Activated naive CD8-positive, alpha-beta T cell treated with anti-CD3 and anti-CD28 coated beads for 36 hours (primary cell): ENCODE measurements around the gene ADAM33. TPM values are rescaled to one million over a fixed set of nuclear protein-coding genes. Genes with fewer than 3 reads are reported as not detected.

ENCODE experiments used
- DNase-seq: peaks from one replicate; pipeline ENCODE4 v3.0.0; 2021
- H3K27ac Mint-ChIP-seq: one replicate; pipeline ENCODE4 v1.8.0; 2022; ENCODE audit warnings: mild to moderate bottlenecking, moderate library complexity, mixed read lengths
- H3K27me3 Mint-ChIP-seq: one replicate; pipeline ENCODE4 v1.8.0; 2022; ENCODE audit warnings: mild to moderate bottlenecking, mixed read lengths
- H3K36me3 Mint-ChIP-seq: one replicate; pipeline ENCODE4 v1.8.0; 2021; ENCODE audit warnings: mild to moderate bottlenecking, mixed read lengths
- H3K4me1 Mint-ChIP-seq: one replicate; pipeline ENCODE4 v1.8.0; 2021; ENCODE audit warnings: mixed read lengths
- H3K4me3 Mint-ChIP-seq: one replicate; pipeline ENCODE4 v1.8.0; 2022; ENCODE audit warnings: mild to moderate bottlenecking, moderate library complexity, mixed read lengths
- H3K9me3 Mint-ChIP-seq: one replicate; pipeline ENCODE4 v1.8.0; 2022; ENCODE audit warnings: mixed read lengths
- total RNA-seq, 2 experiments: library from RNA; stranded (reverse); gene quantifications; one replicate each; pipeline ENCODE4 v1.2.3, GENCODE V29; 2021

ADAM33 gene
- total RNA-seq, 2 experiments from 2014 or later, result not detected

- Mint-ChIP-seq H3K4me1 (peaks cover 14% of the 10 kb centered on the region), H3K4me3 (no peak overlapping the region), H3K9me3 (no peaks in the 10 kb centered on the region), H3K27me3 (peaks cover 46% of the 10 kb centered on the region), H3K36me3 (no peaks in the 10 kb centered on the region), H3K27ac (no peak overlapping the region)
- no peak for DNase-seq
These were observed 10.9 kb downstream of the ADAM33 start for GRCh38 chr20:3670945-3671344.

GRCh38 chr20:3670511-3670910 lies 11.3 kb downstream of the ADAM33 start:
- no peak for DNase-seq
- Mint-ChIP-seq H3K9me3 (no peaks in the 10 kb centered on the region), H3K4me3 (no peak overlapping the region), H3K27me3 (peaks cover 43% of the 10 kb centered on the region), H3K27ac (no peak overlapping the region), H3K36me3 (no peaks in the 10 kb centered on the region), H3K4me1 (peaks cover 17% of the 10 kb centered on the region)

- H3K27me3 Mint-ChIP-seq, result peaks cover 41% of the 10 kb centered on the region
- no peak overlapping the region for H3K27ac Mint-ChIP-seq
- no peaks in the 10 kb centered on the region for H3K9me3 Mint-ChIP-seq
- no peaks in the 10 kb centered on the region for H3K36me3 Mint-ChIP-seq
- H3K4me1 Mint-ChIP-seq, result peaks cover 21% of the 10 kb centered on the region
- H3K4me3 Mint-ChIP-seq, result no peak overlapping the region
- no peak for DNase-seq
These were observed 12.0 kb downstream of the ADAM33 start for GRCh38 chr20:3669710-3670367.

GRCh38 chr20:3667434-3668037 lies 14.3 kb downstream of the ADAM33 start:
- H3K27ac Mint-ChIP-seq, result no peak overlapping the region
- no peaks in the 10 kb centered on the region for H3K9me3 Mint-ChIP-seq
- DNase-seq, result no peak
- H3K4me1 Mint-ChIP-seq, result peaks cover 19% of the 10 kb centered on the region
- H3K36me3 Mint-ChIP-seq, result no peaks in the 10 kb centered on the region
- no peak overlapping the region for H3K4me3 Mint-ChIP-seq
- peaks cover 35% of the 10 kb centered on the region for H3K27me3 Mint-ChIP-seq

GRCh38 chr20:3663858-3664257 lies 18.0 kb downstream of the ADAM33 start:
- Mint-ChIP-seq H3K4me3 (no peak overlapping the region), H3K27me3 (peaks cover 44% of the 10 kb centered on the region), H3K36me3 (no peaks in the 10 kb centered on the region), H3K9me3 (no peaks in the 10 kb centered on the region), H3K27ac (no peak overlapping the region), H3K4me1 (peaks cover 24% of the 10 kb centered on the region)
- no peak for DNase-seq

GRCh38 chr20:3663031-3663701 lies 18.6 kb downstream of the ADAM33 start, which contains the start of gene GFRA4:
TSS of gene GFRA4 (minus strand) at chr20:3663399. CDS start at chr20:3663399, 0 bp downstream.
- Mint-ChIP-seq H3K9me3 (no peaks in the 10 kb centered on the region), H3K36me3 (no peaks in the 10 kb centered on the region), H3K27ac (no peak within 1 kb of the TSS), H3K4me1 (peaks cover 24% of the 10 kb centered on the region), H3K4me3 (no peak within 1 kb of the TSS), H3K27me3 (peaks cover 48% of the 10 kb centered on the region)
- no peak for DNase-seq

GRCh38 chr20:3661814-3662665 lies 19.8 kb downstream of the ADAM33 start:
- no peak overlapping the region for H3K4me3 Mint-ChIP-seq
- H3K4me1 Mint-ChIP-seq, result peaks cover 20% of the 10 kb centered on the region
- H3K9me3 Mint-ChIP-seq, result no peaks in the 10 kb centered on the region
- no peak overlapping the region for H3K27ac Mint-ChIP-seq
- no peak for DNase-seq
- H3K36me3 Mint-ChIP-seq, result no peaks in the 10 kb centered on the region
- peaks cover 57% of the 10 kb centered on the region for H3K27me3 Mint-ChIP-seq

- Mint-ChIP-seq H3K4me1 (peaks cover 16% of the 10 kb centered on the region), H3K27ac (no peak overlapping the region), H3K27me3 (peaks cover 57% of the 10 kb centered on the region), H3K4me3 (no peak overlapping the region), H3K9me3 (no peaks in the 10 kb centered on the region), H3K36me3 (no peaks in the 10 kb centered on the region)
- DNase-seq, result no peak
These were observed 20.6 kb downstream of the ADAM33 start for GRCh38 chr20:3661060-3661813.

- no peak overlapping the region for H3K27ac Mint-ChIP-seq
- H3K4me3 Mint-ChIP-seq, result no peak overlapping the region
- no peaks in the 10 kb centered on the region for H3K36me3 Mint-ChIP-seq
- H3K9me3 Mint-ChIP-seq, result no peaks in the 10 kb centered on the region
- no peak for DNase-seq
- peaks cover 57% of the 10 kb centered on the region for H3K27me3 Mint-ChIP-seq
- H3K4me1 Mint-ChIP-seq, result peaks cover 9% of the 10 kb centered on the region
These were observed 21.3 kb downstream of the ADAM33 start for GRCh38 chr20:3660262-3661059.

GRCh38 chr20:3659492-3660261 lies 22.1 kb downstream of the ADAM33 start:
- no peaks in the 10 kb centered on the region for H3K9me3 Mint-ChIP-seq
- H3K27me3 Mint-ChIP-seq, result peaks cover 52% of the 10 kb centered on the region
- DNase-seq, result no peak
- H3K4me1 Mint-ChIP-seq, result peaks cover 5% of the 10 kb centered on the region
- H3K36me3 Mint-ChIP-seq, result no peaks in the 10 kb centered on the region
- H3K27ac Mint-ChIP-seq, result no peak overlapping the region
- no peak overlapping the region for H3K4me3 Mint-ChIP-seq

- DNase-seq, result no peak
- Mint-ChIP-seq H3K9me3 (no peaks in the 10 kb centered on the region), H3K4me1 (peaks cover 5% of the 10 kb centered on the region), H3K36me3 (peaks cover under 1% of the 10 kb centered on the region), H3K27ac (no peak overlapping the region), H3K27me3 (peaks cover 52% of the 10 kb centered on the region), H3K4me3 (no peak overlapping the region)
These were observed 22.9 kb downstream of the ADAM33 start for GRCh38 chr20:3658716-3659491.

GRCh38 chr20:3658019-3658715 lies 23.6 kb downstream of the ADAM33 start:
- Mint-ChIP-seq H3K36me3 (peaks cover 3% of the 10 kb centered on the region), H3K4me3 (no peak overlapping the region), H3K9me3 (no peaks in the 10 kb centered on the region), H3K4me1 (peaks cover 5% of the 10 kb centered on the region), H3K27ac (no peak overlapping the region), H3K27me3 (peaks cover 48% of the 10 kb centered on the region)
- DNase-seq, result no peak
